Smooth muscle cell (in vitro differentiated cells): ENCODE results near the gene LRFN2. TPM values are rescaled to one million over a fixed set of nuclear protein-coding genes. Genes with fewer than 3 reads are reported as not detected.

Experiments
- DNase-seq: peaks from one replicate; lab custom pipeline; 2025; ENCODE audit not compliant: unreplicated experiment; lab: John Stamatoyannopoulos, UW
- H2AFZ ChIP-seq: fragments of 200-600 bp; sonication (generic); 2 replicates; pipeline ENCODE4 v1.6.0; 2016; ENCODE audit warnings: antibody characterized with exemption, low read depth, mild to moderate bottlenecking
- H3F3A ChIP-seq: fragments of 200-600 bp; sonication (generic); 2 replicates; pipeline ENCODE4 v1.6.0; 2017; ENCODE audit warnings: antibody characterized with exemption, low read depth
- H3K27ac ChIP-seq: fragments of 200-600 bp; sonication (generic); 2 replicates; pipeline ENCODE4 v1.5.1; 2016; ENCODE audit warnings: low read depth, mild to moderate bottlenecking
- H3K27me3 ChIP-seq: fragments of 200-600 bp; sonication (generic); 2 replicates; pipeline ENCODE4 v1.6.1; 2016; ENCODE audit warnings: low read depth, mild to moderate bottlenecking
- H3K36me3 ChIP-seq: fragments of 200-600 bp; sonication (generic); 2 replicates; pipeline ENCODE4 v1.5.1; 2016; ENCODE audit warnings: low read depth
- H3K4me1 ChIP-seq: fragments of 200-600 bp; sonication (generic); 2 replicates; pipeline ENCODE4 v1.5.1; 2016; ENCODE audit warnings: low read depth
- H3K4me2 ChIP-seq: fragments of 200-600 bp; sonication (generic); 2 replicates; pipeline ENCODE4 v1.6.0; 2016; ENCODE audit warnings: mild to moderate bottlenecking
- H3K4me3 ChIP-seq: fragments of 200-600 bp; sonication (generic); 2 replicates; pipeline ENCODE4 v1.5.1; 2016; ENCODE audit warnings: mild to moderate bottlenecking
- H3K79me2 ChIP-seq: fragments of 200-600 bp; sonication (generic); 2 replicates; pipeline ENCODE4 v1.6.0; 2016; ENCODE audit warnings: low read depth, mild to moderate bottlenecking
- H3K9ac ChIP-seq: fragments of 200-600 bp; sonication (generic); 2 replicates; pipeline ENCODE4 v1.6.0; 2016; ENCODE audit warnings: low read depth
- H3K9me3 ChIP-seq: fragments of 200-600 bp; sonication (generic); replicated peaks from 2 replicates; pipeline ENCODE4 v1.5.1; 2016; ENCODE audit warnings: low read depth
- H4K20me1 ChIP-seq: fragments of 200-600 bp; sonication (generic); 2 replicates; pipeline ENCODE4 v1.6.0; 2016; ENCODE audit warnings: low read depth
- CTCF ChIP-seq: fragments of 200-600 bp; sonication (generic); IDR thresholded peaks from 2 replicates; pipeline ENCODE4 v1.5.1; 2017; ENCODE audit warnings: borderline replicate concordance, mild to moderate bottlenecking, antibody characterized with exemption; ENCODE audit not compliant: insufficient read depth, poor library complexity, severe bottlenecking
- WGBS: methylation state at CpG from one replicate; pipeline ENCODE4 v1.1.7; 2016; ENCODE audit warnings: low lambda C conversion rate; 5-methylcytosine and 5-hydroxymethylcytosine counted together
- polyA plus RNA-seq: library from polyadenylated mRNA; unstranded; fragments of >200 nt; fragmentation: Nextera tagmentation; extraction: Ambion mirVana; gene quantifications from 2 replicates; pipeline ENCODE4 v1.2.1, GENCODE V29; 2016
- total RNA-seq: library from RNA; depleted of rRNA; stranded (reverse); fragments of >200 nt; gene quantifications from 2 replicates; pipeline ENCODE4 v1.2.3, GENCODE V29; 2014

The LRFN2 gene
- total and polyA plus RNA-seq, 2 experiments from 2014 or later: 0.04 to 0.57 TPM

- H3K27me3 ChIP-seq: no peaks in the 10 kb centered on the region
- no peak overlapping the region for H3K9ac ChIP-seq
- no peaks in the 10 kb centered on the region for H4K20me1 ChIP-seq
- no peak overlapping the region for H3K27ac ChIP-seq
- H3K9me3 ChIP-seq: no peaks in the 10 kb centered on the region
- no peaks in the 10 kb centered on the region for H3K79me2 ChIP-seq
- 100% methylated on average over 1 of the region's 1 CpG for WGBS
- H2AFZ ChIP-seq: no peak overlapping the region
- no peaks in the 10 kb centered on the region for H3K36me3 ChIP-seq
- H3K4me3 ChIP-seq: no peak overlapping the region
- TF ChIP-seq CTCF: no peak
- H3K4me1 ChIP-seq: no peaks in the 10 kb centered on the region
- no peaks in the 10 kb centered on the region for H3F3A ChIP-seq
- DNase-seq: no peak
- no peak overlapping the region for H3K4me2 ChIP-seq
These were observed 211.0 kb downstream of the LRFN2 start for GRCh38 chr6:40376113-40376650.

GRCh38 chr6:40373267-40373666 is 213.9 kb downstream of the LRFN2 start:
- H3K79me2 ChIP-seq: no peaks in the 10 kb centered on the region
- no peaks in the 10 kb centered on the region for H3F3A ChIP-seq
- no peak overlapping the region for H3K4me2 ChIP-seq
- no peaks in the 10 kb centered on the region for H3K36me3 ChIP-seq
- H4K20me1 ChIP-seq: no peaks in the 10 kb centered on the region
- H3K27me3 ChIP-seq: no peaks in the 10 kb centered on the region
- no peak overlapping the region for H2AFZ ChIP-seq
- no peaks in the 10 kb centered on the region for H3K4me1 ChIP-seq
- no peak for DNase-seq
- no peak overlapping the region for H3K4me3 ChIP-seq
- H3K27ac ChIP-seq: no peak overlapping the region
- no peak for TF ChIP-seq CTCF
- H3K9ac ChIP-seq: no peak overlapping the region
- H3K9me3 ChIP-seq: no peaks in the 10 kb centered on the region

GRCh38 chr6:40371621-40372020 is 215.5 kb downstream of the LRFN2 start:
- no peaks in the 10 kb centered on the region for H3K79me2 ChIP-seq
- WGBS: 63% methylated on average over 2 of the region's 2 CpGs
- no peak overlapping the region for H3K4me3 ChIP-seq
- no peaks in the 10 kb centered on the region for H3K4me1 ChIP-seq
- H3K27me3 ChIP-seq: no peaks in the 10 kb centered on the region
- no peaks in the 10 kb centered on the region for H4K20me1 ChIP-seq
- no peaks in the 10 kb centered on the region for H3F3A ChIP-seq
- no peak overlapping the region for H3K4me2 ChIP-seq
- no peak overlapping the region for H2AFZ ChIP-seq
- H3K27ac ChIP-seq: no peak overlapping the region
- TF ChIP-seq CTCF: no peak
- H3K9ac ChIP-seq: no peak overlapping the region
- H3K9me3 ChIP-seq: no peaks in the 10 kb centered on the region
- no peak for DNase-seq
- H3K36me3 ChIP-seq: no peaks in the 10 kb centered on the region

- H3K9me3 ChIP-seq: no peaks in the 10 kb centered on the region
- no peak for TF ChIP-seq CTCF
- H4K20me1 ChIP-seq: no peaks in the 10 kb centered on the region
- no peaks in the 10 kb centered on the region for H3K4me1 ChIP-seq
- no peak overlapping the region for H2AFZ ChIP-seq
- no peaks in the 10 kb centered on the region for H3K79me2 ChIP-seq
- H3K4me3 ChIP-seq: no peak overlapping the region
- 95% methylated on average over 1 of the region's 1 CpG for WGBS
- no peak overlapping the region for H3K9ac ChIP-seq
- H3K4me2 ChIP-seq: no peak overlapping the region
- no peak for DNase-seq
- no peaks in the 10 kb centered on the region for H3K27me3 ChIP-seq
- H3K36me3 ChIP-seq: no peaks in the 10 kb centered on the region
- no peak overlapping the region for H3K27ac ChIP-seq
- H3F3A ChIP-seq: no peaks in the 10 kb centered on the region
These were observed 216.1 kb downstream of the LRFN2 start for GRCh38 chr6:40371095-40371494.
